GM19438 (cell line): ENCODE measurements around the gene SVIL.
A peak's percentile ranks its signal among the peaks of the same experiment; 100 is the strongest.
"Not testable (repeated sequence)": the region's sequence is repeated elsewhere in the genome, so short reads cannot be mapped to it uniquely, and the experiment has no call there.

Source experiments
- ATAC-seq: cut with Tn5 transposase; IDR thresholded peaks from one replicate; pipeline ENCODE4 v1.9.1; 2021; ENCODE audit warnings: low read depth; ENCODE audit not compliant: unreplicated experiment

SVIL gene

DNA sequence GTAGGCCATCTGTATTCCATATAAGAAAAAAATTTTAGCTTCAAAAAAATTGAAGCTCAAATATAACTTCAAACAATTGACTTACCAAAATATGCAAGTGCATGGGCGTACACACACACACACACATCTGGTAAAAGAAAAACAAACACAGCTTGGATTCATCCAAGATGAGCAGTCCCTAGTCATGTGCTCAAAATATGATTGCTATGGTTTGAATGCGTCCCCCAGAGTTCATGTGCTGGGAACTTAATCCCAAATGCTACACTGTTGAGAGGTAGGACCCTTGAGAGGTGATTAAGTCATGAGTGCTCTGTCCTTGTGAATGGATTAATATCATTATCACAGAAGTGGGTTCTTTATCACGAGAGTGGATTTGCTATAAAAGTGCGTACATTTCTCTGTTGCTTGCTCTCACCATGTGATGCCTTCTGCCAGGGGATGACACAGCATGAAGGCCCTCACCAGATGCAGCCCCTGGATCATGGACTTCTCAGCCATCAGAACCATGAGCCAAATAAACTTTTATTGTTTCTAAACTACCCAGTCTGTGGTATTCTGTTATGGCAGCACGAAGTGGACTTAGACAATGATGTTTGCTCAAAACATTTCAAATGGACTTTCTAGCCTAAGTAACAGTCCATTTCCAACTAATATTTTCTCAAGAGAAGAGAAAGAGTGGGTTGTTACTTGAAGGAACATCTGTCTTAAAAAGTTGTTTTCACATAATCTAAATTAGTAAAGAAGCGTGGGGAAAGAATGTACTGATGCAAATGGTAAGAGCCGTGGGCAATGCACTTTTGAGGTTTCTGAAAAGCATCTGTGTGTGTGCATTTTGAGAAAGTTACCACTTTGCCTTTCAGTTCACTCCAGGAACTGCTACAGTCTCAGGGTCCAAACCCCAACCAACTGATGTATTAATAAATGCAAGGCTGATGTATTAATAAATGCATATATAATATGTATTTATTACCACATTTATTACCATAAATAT lies 15.1 kb upstream of the SVIL start:
- ATAC-seq = no peak

DNA sequence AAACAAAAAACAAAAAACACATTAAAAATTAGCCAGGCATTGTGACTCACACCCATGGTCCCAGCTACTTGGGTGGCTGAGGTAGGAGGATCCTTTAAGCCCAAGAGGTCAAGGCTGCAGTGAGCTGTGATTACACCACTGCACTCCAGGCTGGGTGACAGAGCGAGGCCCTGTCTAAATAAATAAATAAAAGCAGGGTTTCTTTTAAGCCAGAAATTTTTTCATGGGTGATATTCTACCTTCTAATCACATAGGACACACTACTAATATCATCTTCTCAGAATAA lies 14.2 kb upstream of the SVIL start:
- no peak for ATAC-seq

- ATAC-seq = no peak
Measured at GRCh38 chr10:29648114-29648982, 13.6 kb upstream of the SVIL start.

DNA sequence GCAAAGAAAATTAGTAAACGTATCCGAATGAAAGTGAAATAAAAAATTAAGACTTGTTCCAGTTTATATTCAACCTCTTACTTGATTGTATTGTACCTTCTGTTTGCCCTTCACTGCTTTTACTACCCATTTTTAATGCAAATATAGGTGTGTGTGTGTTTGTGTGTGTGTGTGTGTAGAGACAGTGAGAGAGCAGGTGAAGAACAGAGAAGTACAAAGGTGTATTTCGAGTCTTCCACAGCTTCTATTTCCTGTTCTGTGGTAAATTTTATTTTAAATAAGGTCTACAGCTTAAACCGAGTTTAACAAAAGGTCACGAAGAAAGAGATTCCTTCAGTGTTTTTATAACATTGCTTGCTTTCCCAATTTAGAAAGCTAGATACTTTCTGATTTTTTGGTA lies 12.7 kb upstream of the SVIL start:
- no peak for ATAC-seq

GRCh38 chr10:29646960-29647461 lies 12.2 kb upstream of the SVIL start:
- ATAC-seq = no peak

DNA sequence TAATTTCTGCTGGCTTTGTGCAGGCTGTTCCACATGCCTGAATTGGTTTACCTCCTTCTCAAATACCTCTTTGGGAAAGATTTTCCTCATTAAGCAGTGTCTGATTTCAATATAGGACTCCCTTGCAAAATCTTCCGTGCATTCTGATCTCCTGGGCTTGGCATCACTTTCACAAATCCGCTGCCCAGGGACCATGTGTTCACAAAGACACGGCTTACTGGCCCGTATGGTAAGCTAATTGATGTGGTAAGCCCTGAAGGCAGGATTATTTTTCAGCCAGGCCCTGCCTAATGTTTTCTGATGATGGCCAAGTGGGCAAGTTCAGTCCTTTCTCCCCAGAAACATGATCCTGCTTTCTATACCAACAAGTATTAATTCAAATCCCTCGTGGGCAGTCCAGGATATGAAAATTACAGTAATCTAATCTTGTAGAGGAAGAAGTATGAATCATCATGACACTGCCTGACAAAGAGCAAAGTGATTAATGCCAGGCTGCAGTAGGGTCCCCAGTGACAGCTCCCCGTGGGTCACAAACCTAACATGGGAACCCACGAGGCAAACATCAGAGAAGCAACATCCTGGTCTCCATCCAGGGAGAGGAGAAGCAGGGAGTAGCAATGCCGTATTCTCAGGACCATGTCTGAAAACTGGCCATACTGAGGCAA lies 11.6 kb upstream of the SVIL start:
- no peak for ATAC-seq

DNA sequence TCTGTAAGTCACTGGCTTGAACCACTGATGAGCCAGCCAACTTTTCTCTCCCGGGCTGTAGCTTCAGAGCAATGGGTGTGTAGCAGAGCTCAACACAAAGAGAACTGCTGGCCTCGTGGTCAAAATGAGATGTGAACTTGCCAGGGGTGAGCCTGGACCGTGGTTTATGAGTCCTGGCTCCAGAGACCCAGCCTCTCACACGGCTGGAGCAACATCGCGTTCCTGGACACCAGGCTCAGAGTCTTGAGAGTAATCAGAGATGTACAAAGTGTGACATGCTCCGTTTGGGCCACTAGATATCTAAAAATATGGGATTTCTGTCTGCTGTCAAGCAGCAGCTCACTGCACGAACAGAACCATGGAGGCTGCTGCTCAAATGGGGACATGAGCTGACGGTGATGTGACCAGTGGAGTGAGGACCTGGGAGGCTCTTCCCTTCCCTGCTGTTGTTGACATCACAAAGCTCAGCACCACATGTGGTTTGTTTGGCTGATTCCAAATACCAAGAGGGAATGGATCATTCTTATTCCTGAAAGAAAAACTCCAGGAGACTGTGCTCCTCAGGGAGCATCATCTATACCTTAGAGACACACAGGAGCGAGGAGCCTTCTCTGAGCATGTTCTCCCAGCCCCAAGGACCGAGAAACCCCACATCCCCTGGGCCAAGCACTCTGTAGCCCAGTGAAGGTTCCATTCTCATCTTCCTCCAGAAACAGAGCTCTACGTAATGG lies 9.2 kb upstream of the SVIL start:
- ATAC-seq = no peak

GRCh38 chr10:29642990-29643389 lies 8.2 kb upstream of the SVIL start:
- no peak for ATAC-seq

DNA sequence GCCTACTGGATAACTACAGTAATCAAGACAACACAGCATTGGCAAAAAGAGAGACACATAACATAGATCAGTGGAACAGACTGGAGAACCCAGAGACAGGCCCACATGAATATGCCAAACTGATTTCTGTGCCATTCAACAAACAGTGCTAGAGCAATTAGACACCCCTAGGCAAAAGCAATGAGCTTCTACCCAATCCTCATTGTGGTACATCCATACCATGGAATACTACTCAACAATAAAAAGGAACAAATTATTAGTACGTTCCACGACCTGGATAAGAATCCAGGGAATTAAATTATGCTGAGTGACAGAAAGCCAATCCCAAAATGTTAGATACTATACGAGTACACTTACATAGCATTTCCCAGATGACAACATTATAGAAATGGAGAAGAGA lies 2.8 kb upstream of the SVIL start:
- ATAC-seq = no peak

GRCh38 chr10:29636178-29636577 lies 1.4 kb upstream of the SVIL start:
- peak; percentile 7 for ATAC-seq

DNA sequence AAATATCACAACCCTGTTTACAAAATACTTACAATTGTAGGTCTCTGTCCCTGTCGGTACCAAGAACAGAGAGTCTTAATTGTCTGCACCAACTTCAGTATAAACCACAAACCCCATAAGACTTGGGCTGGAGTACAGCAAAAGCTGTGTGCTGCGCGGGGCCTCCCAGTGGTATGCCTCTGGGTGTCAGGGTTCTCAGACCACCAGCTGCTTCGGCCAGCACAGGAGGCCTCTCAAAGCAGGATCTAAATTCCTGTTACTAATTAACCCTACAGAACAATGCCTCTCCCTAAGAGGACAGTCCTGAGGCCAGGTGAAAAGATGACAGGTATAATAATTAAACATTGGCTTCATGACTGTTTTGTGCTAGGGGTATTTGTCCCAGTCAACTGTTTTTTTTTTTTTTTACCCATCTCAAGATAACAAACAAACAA lies 957 bp upstream of the SVIL start:
- ATAC-seq = peak; percentile 88

- ATAC-seq = no peak
Measured at GRCh38 chr10:29634105-29634504, 666 bp downstream of the SVIL start.

DNA sequence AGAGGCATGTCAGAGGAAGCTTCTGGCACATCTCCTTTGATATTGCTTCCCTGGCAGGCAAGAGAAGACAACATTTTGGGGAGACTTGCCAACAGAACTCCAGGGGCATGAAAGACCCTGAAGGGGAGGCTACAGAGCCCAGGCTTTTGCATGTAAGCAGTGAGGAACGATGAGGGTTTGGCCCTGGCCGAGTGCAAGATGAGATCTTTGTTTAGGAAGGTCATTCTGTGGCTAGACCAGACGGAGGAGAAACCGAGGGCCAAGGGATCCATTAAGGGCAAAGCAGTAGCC lies 3.8 kb downstream of the SVIL start:
- ATAC-seq = no peak

DNA sequence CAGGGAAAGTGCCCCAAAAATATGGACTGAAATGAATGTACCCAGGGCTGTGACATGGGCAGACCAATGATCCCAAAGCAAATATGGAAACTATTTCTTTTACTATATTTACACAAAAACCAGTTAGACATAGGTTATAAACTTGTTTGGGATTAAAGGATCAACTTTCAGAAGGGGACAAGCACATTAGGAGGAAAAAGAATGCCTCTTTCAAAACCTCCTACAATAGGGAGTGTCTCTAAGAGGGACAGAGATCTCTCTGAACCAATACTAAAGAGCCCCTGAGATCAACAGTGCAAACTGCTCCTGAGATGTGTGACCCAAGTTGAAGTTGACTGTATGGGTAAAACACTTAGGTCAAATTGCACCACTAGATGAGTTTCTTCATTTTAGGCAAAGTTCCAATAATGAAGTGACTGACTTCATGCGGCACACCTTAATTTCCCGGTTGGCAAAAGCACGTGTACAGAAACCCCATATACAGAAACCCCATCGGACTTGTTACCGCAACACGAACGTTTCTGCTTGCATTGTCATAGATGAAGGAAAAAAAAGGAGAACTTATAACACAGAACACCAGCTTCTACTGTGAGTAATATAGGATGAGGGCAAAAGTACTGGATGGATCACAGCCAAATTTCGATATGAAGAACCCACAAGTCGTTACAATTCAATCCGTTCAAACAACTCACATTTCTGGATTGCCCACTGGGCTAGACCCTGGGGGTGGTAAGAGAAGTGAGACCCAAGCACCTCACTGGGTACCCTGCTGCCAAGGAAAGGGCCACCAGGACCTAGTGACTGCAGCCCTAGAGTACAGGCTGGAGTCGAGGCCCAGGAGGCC lies 4.3 kb downstream of the SVIL start:
- ATAC-seq = no peak

DNA sequence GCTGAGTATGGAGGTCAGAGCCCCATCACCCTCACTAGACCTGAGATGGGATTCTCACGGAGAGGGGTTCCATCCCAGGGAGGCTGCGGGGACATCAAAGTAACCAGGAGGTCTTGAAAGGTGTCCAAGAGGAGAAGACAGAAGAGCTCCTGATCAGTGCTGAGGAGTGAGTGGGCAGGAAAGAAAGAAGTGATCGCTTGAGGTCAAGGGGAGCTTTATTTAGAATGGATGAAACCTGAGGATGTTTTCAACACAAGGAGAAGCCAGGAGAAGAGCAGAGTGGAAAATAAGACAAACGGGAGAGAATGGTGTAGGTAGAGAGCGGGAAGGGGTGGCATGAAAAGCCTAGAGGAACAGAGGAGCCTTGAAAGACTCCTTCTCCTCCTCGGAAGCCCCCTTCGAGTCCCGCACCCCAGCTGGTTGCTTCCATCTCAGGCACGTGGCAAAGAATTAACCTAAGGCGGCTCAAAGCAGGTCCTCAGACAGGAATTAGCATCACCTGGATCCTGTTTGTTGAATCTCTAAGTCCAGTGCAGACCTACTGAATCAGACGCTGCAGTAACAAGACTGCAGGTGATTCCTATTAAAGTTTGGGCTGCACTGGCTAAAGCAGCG lies 5.8 kb downstream of the SVIL start:
- no peak for ATAC-seq

- ATAC-seq = no peak
Measured at GRCh38 chr10:29628311-29628710, 6.5 kb downstream of the SVIL start.

DNA sequence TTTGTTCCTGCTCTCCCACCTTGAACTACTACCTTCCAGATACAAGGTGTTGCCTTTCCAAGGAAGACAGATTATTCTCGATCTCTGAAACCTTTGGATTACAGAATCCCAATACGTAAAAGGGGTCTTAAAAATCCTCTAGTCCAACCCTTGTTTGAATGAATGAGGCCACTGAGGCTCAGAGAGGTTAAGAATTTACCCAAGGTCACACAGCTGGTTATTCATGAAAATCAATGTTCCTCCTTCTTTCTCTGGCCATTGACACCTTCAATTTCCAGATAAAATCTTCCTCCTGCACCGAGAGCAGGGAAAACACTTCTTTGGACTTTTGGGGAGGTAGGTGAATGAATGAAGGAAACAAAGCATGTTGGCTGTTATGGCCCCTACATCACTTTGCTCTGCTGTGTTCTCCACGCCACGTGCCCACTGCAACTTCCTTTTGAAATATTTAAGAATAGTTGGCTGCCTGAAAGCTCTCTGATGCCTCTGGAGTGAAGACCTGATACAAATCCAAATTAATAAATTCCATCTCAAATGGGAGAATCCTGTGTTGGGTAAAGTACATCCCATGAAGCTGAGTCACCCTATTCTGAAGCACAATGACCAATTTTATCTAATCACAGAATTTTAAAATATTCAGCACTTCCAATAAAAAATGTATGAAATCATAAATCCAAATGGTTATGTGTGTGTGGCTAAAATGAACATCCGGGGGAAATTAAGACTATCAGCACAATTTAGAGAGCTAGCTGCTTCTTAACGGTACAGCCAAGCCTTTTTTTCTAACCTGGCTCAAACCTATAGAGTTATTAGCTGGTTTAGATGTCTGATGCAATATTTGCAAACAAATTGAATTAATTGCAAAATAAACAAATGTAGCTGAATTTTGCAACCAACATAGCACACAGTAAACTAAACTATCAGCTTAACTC lies 7.3 kb downstream of the SVIL start:
- no peak for ATAC-seq

DNA sequence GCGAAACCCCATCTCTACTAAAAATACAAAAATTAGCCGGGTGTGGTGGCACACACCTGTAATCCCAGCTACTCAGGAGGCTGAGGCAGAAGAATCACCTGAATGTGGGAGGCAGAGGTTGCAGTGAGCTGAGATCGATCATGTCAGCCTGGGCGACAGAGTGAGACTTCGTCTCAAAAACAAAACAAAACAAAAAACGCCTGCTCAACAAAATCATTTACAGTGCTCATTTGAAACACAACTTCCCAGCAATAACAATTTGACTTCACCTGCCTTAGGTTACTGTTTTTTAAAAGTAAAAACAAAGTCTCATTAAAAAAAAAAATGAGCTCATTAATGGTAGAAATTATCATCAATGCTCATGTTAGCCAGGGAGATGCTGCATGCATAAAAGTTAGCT lies 10.4 kb downstream of the SVIL start:
- ATAC-seq = not testable (repeated sequence)
